SJSA1 (cell line): ENCODE measurements around the gene AXIN1. TPM values are rescaled to one million over a fixed set of nuclear protein-coding genes. Genes with fewer than 3 reads are reported as not detected.
A peak's percentile ranks its signal among the peaks of the same experiment; 100 is the strongest.
"Not testable (repeated sequence)": the region's sequence is repeated elsewhere in the genome, so short reads cannot be mapped to it uniquely, and the experiment has no call there.

Source experiments
- DNase-seq, 2 experiments: peaks; one replicate each; pipeline ENCODE4 v3.0.0-alpha.2; 2015 to 2020; ENCODE audit warnings: low spot score in 2 of 2, low read depth in 1 of 2
- H3K27ac ChIP-seq: fragments of 250-450 bp; sonication (Bioruptor Pico); 2 replicates; pipeline ENCODE4 v1.5.1; 2020; ENCODE audit warnings: mild to moderate bottlenecking, moderate library complexity
- H3K27me3 ChIP-seq: fragments of 250-450 bp; sonication (Bioruptor Pico); replicated peaks from 2 replicates; pipeline ENCODE4 v1.5.1; 2020; ENCODE audit warnings: mild to moderate bottlenecking, moderate library complexity
- H3K36me3 ChIP-seq: fragments of 250-450 bp; sonication (Bioruptor Pico); 2 replicates; pipeline ENCODE4 v1.5.1; 2020; ENCODE audit warnings: mild to moderate bottlenecking
- H3K4me1 ChIP-seq: fragments of 250-450 bp; sonication (Bioruptor Pico); replicated peaks from 2 replicates; pipeline ENCODE4 v1.6.1; 2021; ENCODE audit warnings: mild to moderate bottlenecking
- H3K4me3 ChIP-seq: fragments of 250-450 bp; sonication (Bioruptor Pico); 2 replicates; pipeline ENCODE4 v1.5.1; 2020; ENCODE audit warnings: mild to moderate bottlenecking
- H3K9me3 ChIP-seq: fragments of 250-450 bp; sonication (Bioruptor Pico); replicated peaks from 2 replicates; pipeline ENCODE4 v1.5.1; 2020; ENCODE audit warnings: mild to moderate bottlenecking
- total RNA-seq: library from RNA; depleted of rRNA; stranded (reverse); fragments of >200 nt; shearing (Covaris generic); gene quantifications from 2 replicates; pipeline ENCODE4 v1.2.3, GENCODE V29; 2014

The AXIN1 gene
- total RNA-seq, 1 experiment from 2014 or later = 26.4 TPM

DNA sequence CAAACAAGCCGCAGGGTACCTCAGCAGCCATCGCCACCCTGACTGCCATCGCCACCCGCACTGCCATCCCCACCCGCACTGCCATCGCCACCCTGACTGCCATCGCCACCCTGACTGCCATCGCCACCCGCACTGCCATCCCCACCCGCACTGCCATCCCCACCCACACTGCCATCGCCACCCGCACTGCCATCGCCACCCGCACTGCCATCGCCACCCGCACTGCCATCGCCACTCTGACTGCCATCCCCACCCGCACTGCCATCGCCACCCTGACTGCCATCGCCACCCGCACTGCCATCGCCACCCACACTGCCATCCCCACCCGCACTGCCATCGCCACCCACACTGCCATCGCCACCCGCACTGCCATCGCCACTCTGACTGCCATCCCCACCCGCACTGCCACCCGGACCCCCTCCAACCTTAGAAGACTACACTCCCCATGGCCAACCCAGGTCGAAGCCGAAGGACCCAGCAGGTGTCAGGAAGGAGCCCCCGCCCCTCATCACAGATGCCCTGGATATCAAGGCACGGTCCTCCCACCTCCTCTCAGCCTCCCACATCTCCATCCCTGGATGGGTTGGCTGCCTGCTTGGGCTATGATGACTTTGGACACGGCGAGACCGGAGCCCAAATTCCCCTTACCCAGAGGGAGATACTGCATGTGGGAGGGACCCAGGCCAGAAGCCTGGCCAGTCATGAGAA lies 25.7 kb upstream of the AXIN1 start:
- H3K27me3 ChIP-seq, H3K9me3 ChIP-seq, H3K27ac ChIP-seq, H3K4me3 ChIP-seq, DNase-seq: not testable (repeated sequence)
- H3K36me3 ChIP-seq = peaks cover 57% of the 10 kb centered on the region
- peaks cover 13% of the 10 kb centered on the region for H3K4me1 ChIP-seq

DNA sequence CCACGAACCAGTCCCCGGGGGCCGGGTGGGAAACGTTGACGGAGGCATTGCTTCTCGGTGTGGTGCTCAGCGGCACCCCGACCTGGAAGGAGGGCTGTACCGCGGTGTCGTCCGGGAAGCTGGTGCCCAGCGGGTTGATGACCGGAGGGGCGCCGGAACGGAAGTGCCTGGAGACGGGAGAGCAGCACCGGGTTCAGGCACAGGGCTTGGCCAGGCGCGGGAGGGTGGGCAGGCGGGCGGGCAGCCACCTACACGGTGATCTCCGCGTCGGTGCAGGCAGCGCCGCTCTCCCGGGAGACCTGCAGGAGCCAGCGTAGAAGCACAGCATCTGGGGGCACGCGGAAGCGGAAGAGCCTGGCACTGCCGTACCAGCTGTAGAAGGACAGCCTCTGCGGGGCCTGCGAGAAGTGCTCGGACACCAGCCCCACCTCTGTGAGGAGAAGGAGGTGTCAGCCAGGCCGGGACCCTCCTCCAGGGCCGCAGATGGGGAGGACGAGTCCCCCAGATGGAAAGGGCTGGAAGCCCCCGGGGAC lies 25.0 kb upstream of the AXIN1 start:
- no peak for DNase-seq
- no peaks in the 10 kb centered on the region for H3K27me3 ChIP-seq

DNA sequence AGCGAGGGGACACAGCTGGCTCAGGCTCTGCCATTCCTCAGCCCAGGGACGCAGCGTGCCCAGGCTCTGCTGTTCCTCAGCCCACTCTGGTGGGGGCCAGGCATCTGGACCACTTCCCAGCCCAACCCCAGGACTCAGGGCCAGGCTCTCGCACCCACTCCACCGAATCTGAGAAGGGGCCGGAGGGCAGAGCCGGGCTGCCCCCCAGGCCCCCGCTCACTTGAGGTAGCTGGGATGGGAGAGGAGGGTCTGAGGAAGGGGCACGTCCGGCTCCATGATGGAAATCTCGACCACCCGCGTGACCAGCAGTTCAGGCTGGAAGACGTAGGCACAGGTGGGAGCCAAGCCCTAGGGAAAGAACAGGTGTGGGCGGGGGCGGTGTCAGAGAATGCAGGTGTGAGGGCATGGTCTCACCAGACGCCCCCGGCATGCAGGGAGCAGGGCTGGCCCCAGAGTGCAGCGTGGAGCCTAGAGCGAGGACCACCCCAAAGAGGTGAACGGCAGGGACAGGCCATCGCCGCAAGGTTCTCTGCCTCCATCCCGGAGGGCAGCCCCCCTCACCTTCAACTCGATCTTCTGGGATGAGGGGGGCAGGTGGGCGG lies 24.4 kb upstream of the AXIN1 start:
- no peak for DNase-seq
- H3K4me3 ChIP-seq = no peak overlapping the region
- peaks cover 8% of the 10 kb centered on the region for H3K4me1 ChIP-seq
- H3K27me3 ChIP-seq = no peaks in the 10 kb centered on the region
- peaks cover 65% of the 10 kb centered on the region for H3K36me3 ChIP-seq
- H3K9me3 ChIP-seq = no peaks in the 10 kb centered on the region
- no peak overlapping the region for H3K27ac ChIP-seq

More for the DNA sequence above, 25.0 kb upstream of the AXIN1 start:
- Histone ChIP-seq H3K36me3 (peaks cover 62% of the 10 kb centered on the region), H3K27ac (no peak overlapping the region), H3K9me3 (no peaks in the 10 kb centered on the region), H3K4me3 (no peak overlapping the region), H3K4me1 (peaks cover 13% of the 10 kb centered on the region)

GRCh38 chr16:375927-376816 lies 23.6 kb upstream of the AXIN1 start:
- Histone ChIP-seq H3K27me3 (no peaks in the 10 kb centered on the region), H3K27ac (no peak overlapping the region), H3K9me3 (no peaks in the 10 kb centered on the region), H3K36me3 (peaks cover 68% of the 10 kb centered on the region), H3K4me3 (no peak overlapping the region), H3K4me1 (peaks cover 8% of the 10 kb centered on the region)
- DNase-seq = no peak

GRCh38 chr16:375212-375611 lies 22.7 kb upstream of the AXIN1 start:
- Histone ChIP-seq H3K4me1 (peaks cover 4% of the 10 kb centered on the region; the same call in 1 of the 2 replicates), H3K27ac (no peak overlapping the region), H3K36me3 (peaks cover 69% of the 10 kb centered on the region), H3K27me3 (no peaks in the 10 kb centered on the region), H3K4me3 (no peak overlapping the region), H3K9me3 (no peaks in the 10 kb centered on the region)
- no peak for DNase-seq

GRCh38 chr16:374616-374926 lies 22.0 kb upstream of the AXIN1 start:
- H3K36me3 ChIP-seq = peaks cover 69% of the 10 kb centered on the region

DNA sequence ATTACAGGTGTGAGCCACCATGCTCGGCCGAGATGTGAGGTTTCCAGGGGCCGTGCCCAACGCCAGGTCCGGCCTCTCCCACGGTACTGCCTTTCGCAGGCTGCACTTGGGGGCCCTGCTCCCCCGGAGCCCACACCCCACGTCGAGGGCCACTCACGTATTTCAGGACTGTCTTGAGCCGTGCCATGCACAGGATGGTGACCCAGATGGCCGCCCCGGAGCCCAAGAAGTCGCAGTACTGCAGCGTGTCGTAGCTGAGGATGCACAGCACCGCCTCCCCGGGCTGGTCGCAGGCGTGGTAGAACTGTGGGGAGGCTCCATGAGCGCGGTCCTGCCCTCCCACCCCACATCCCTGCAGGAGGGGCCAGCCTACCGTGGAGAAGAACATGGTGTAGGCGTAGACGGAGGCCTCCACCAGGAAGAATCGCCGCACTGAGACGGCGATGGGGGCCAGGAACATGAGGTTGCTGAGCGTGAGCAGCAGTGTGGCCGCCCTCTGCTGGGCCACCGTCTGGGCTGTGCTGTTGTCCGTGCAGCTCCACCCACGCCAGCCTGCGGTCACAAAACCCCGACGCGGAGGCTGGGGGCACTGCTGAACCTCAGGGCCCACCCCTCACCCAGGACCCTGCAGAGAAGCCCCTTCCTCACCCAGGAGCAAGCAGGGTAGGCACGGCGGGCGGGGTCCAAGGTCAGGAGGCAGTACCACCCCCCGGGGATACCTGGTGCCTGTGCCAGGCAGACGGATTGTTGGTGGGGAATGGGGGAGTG lies 21.5 kb upstream of the AXIN1 start:
- no peak for DNase-seq
- H3K4me3 ChIP-seq = no peak overlapping the region
- peaks cover 4% of the 10 kb centered on the region; the same call in 1 of the 2 replicates for H3K4me1 ChIP-seq
- H3K36me3 ChIP-seq = peaks cover 66% of the 10 kb centered on the region
- H3K9me3 ChIP-seq = no peaks in the 10 kb centered on the region
- H3K27ac ChIP-seq = no peak overlapping the region
- H3K27me3 ChIP-seq = no peaks in the 10 kb centered on the region

More at GRCh38 chr16:374616-374926, 22.0 kb upstream of the AXIN1 start:
- Histone ChIP-seq H3K9me3 (no peaks in the 10 kb centered on the region), H3K4me1 (peaks cover 4% of the 10 kb centered on the region; the same call in 1 of the 2 replicates), H3K27me3 (no peaks in the 10 kb centered on the region), H3K27ac (no peak overlapping the region), H3K4me3 (no peak overlapping the region)
- no peak for DNase-seq

- Histone ChIP-seq H3K36me3 (peaks cover 74% of the 10 kb centered on the region), H3K27ac (no peak overlapping the region), H3K9me3 (no peaks in the 10 kb centered on the region), H3K4me3 (no peak overlapping the region), H3K4me1 (peaks cover 4% of the 10 kb centered on the region; the same call in 1 of the 2 replicates), H3K27me3 (no peaks in the 10 kb centered on the region)
- no peak for DNase-seq
Measured at GRCh38 chr16:373020-373598, 20.6 kb upstream of the AXIN1 start.

- DNase-seq = no peak
- Histone ChIP-seq H3K27me3 (no peaks in the 10 kb centered on the region), H3K4me1 (peaks cover 4% of the 10 kb centered on the region; the same call in 1 of the 2 replicates), H3K27ac (no peak overlapping the region), H3K4me3 (no peak overlapping the region), H3K9me3 (no peaks in the 10 kb centered on the region), H3K36me3 (peaks cover 77% of the 10 kb centered on the region)
Measured at GRCh38 chr16:372302-372983, 19.9 kb upstream of the AXIN1 start.

DNA sequence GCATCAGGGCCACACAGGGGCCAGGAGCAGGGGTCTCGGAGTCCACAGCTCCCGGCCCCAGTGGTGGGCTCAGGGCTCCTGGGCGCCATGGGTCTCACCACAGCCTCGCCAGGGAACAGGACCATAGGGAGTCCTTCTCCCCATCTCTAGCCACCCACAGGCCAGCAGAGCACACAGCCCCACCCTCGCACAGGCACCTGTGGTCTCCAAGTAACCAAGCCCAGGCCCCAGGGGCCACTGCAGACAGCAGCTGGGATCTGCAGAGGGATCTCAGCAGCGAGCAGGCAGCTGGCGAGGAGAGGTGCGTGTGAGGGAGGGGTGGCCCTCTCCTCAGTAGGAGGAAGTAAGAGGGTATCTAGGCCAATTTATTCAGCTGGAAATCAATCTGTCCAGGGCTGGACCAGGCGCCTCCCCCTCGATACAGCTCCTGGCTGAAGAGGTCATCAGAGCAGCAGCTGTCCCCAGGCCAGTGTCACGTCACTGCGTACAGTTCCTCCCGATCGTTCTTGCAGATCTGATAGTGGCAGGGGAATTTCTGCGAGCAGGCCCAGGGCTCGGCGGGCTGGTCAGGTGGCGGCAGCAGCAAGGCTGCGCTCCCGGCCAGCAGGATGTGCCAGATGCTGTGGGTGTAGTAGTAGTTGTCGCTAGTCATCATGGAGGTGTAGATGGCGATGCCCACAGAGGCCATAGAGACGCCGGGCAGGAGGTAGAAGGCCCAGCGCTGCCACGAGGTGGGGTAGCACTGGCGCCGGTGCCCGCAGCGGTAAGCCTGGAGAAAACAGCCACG lies 19.2 kb upstream of the AXIN1 start:
- Histone ChIP-seq H3K27me3 (no peaks in the 10 kb centered on the region), H3K36me3 (peaks cover 75% of the 10 kb centered on the region), H3K27ac (no peak overlapping the region), H3K9me3 (no peaks in the 10 kb centered on the region), H3K4me1 (peaks cover 4% of the 10 kb centered on the region; the same call in 1 of the 2 replicates), H3K4me3 (no peak overlapping the region)
- no peak for DNase-seq

DNA sequence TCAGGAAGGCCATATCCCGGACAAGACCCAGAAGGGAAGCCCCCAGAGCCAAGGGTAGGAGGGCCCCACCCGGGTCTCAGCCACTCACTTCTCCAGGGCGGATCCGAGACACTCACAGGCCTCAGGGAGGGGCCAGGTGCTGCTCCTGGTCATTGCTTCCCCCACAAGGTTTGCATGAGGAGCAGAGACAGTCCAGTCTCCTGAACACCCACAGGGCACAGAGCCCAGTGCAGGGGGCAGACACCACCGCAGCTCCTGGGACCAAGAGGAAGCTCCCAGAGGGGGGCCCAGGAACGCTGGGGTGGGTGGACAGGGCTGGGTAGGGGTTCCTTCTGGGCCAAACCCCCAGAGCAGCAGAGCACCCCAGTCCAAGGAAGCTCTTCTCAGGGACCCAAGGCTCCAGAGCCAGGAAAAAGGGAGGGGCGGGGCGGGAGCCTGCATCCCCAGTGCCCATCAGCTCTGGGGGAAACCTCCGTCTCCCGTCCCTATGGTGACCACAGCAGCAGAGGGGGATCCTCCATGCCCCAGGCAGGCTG lies 18.5 kb upstream of the AXIN1 start:
- DNase-seq = no peak
- Histone ChIP-seq H3K4me1 (peaks cover 4% of the 10 kb centered on the region; the same call in 1 of the 2 replicates), H3K9me3 (no peaks in the 10 kb centered on the region), H3K36me3 (peaks cover 74% of the 10 kb centered on the region), H3K4me3 (peak overlapping the region; percentile 21), H3K27ac (no peak overlapping the region), H3K27me3 (no peaks in the 10 kb centered on the region)

DNA sequence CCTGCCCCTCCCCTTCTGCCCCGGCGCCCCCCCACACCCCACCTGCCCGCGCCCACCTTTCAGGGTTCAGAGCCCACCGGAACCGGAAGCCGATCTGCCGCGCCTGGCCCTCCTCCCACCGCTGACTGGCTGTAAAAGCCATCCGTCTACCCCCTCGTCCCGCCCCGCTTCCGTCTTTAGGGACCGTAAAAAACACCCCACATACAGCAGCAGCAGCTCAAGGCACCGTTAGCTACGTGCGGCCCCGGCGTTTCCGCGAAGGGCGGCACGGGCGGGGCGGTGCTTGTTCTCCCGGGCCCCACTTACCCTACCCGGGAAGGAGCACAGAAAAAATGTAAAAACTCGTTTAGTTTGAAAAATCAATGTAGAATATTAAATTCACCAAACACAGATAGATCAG lies 17.9 kb upstream of the AXIN1 start, which contains the start of gene MRPL28:
Gene MRPL28 (minus strand): TSS at position 96 of the 400 bp plus-strand sequence. CDS start 320 bp downstream, outside the sequence.
- DNase-seq = peak; percentile 89 to 94
- no peaks in the 10 kb centered on the region for H3K27me3 ChIP-seq
- H3K9me3 ChIP-seq = no peaks in the 10 kb centered on the region
- peak within 1 kb of the TSS; percentile 21 for H3K4me3 ChIP-seq
- peaks cover 4% of the 10 kb centered on the region; the same call in 1 of the 2 replicates for H3K4me1 ChIP-seq
- H3K36me3 ChIP-seq = peaks cover 70% of the 10 kb centered on the region
- no peak within 1 kb of the TSS for H3K27ac ChIP-seq
